Measurements from ENCODE around the gene PIGN.

PIGN gene

GRCh38 chr18:62201870-62202269, 15.0 kb upstream of the PIGN start:
- H3K4me2 ChIP-seq (ENCODE audit: insufficient read depth, low read length), result no peak overlapping the region
- DNase-seq, result no peak
- TF ChIP-seq CTCF (IDR thresholded peaks at IDR 0.05; ENCODE audit: borderline replicate concordance, extremely low read depth, low read length, poor library complexity, severe bottlenecking) (no peak), EZH2 (IDR thresholded peaks at IDR 0.05; ENCODE audit: borderline replicate concordance, low read depth, low read length, severe bottlenecking) (no peak)
- no peak overlapping the region for H3K27ac ChIP-seq (ENCODE audit: low read length)
- no peaks in the 10 kb centered on the region for H3K4me1 ChIP-seq (ENCODE audit: insufficient read depth, low read length)
- no peaks in the 10 kb centered on the region for H3K27me3 ChIP-seq (ENCODE audit: insufficient read depth, low read length, poor library complexity)
- peaks cover 25% of the 10 kb centered on the region; the same call in 1 of the 2 replicates for H4K20me1 ChIP-seq (ENCODE audit: insufficient read depth, low read length)
- no peak overlapping the region for H3K4me3 ChIP-seq (ENCODE audit: low read depth in 1 of 2, low read length in 2 of 2)
- no peak for ATAC-seq (ENCODE audit: insufficient read depth, low read depth)
- no peaks in the 10 kb centered on the region for H3K9me3 ChIP-seq (ENCODE audit: insufficient read depth, low read length, severe bottlenecking)
- no peak overlapping the region for H2AFZ ChIP-seq (ENCODE audit: low read depth, low read length)
- H3K79me2 ChIP-seq (ENCODE audit: insufficient read depth, low read length), result peaks cover 92% of the 10 kb centered on the region
- H3K9ac ChIP-seq (ENCODE audit: low read depth, low read length), result no peak overlapping the region
- no peaks in the 10 kb centered on the region for H3K36me3 ChIP-seq (ENCODE audit: insufficient read depth, low read length)

GRCh38 chr18:62200121-62200914, 13.5 kb upstream of the PIGN start:
- ATAC-seq (ENCODE audit: insufficient read depth, low read depth), result no peak
- peaks cover 38% of the 10 kb centered on the region; the same call in 1 of the 2 replicates for H4K20me1 ChIP-seq (ENCODE audit: insufficient read depth, low read length)

GRCh38 chr18:62199629-62200028, 12.8 kb upstream of the PIGN start:
- Histone ChIP-seq H4K20me1 (ENCODE audit: insufficient read depth, low read length) (peaks cover 41% of the 10 kb centered on the region; the same call in 1 of the 2 replicates), H3K9me3 (ENCODE audit: insufficient read depth, low read length, severe bottlenecking) (no peaks in the 10 kb centered on the region), H3K27ac (ENCODE audit: low read length) (no peak overlapping the region), H3K79me2 (ENCODE audit: insufficient read depth, low read length) (peaks cover 94% of the 10 kb centered on the region), H3K27me3 (ENCODE audit: insufficient read depth, low read length, poor library complexity) (no peaks in the 10 kb centered on the region), H3K4me1 (ENCODE audit: insufficient read depth, low read length) (no peaks in the 10 kb centered on the region), H3K4me2 (ENCODE audit: insufficient read depth, low read length) (no peak overlapping the region), H3K9ac (ENCODE audit: low read depth, low read length) (no peak overlapping the region), H3K4me3 (ENCODE audit: low read depth in 1 of 2, low read length in 2 of 2) (no peak overlapping the region), H2AFZ (ENCODE audit: low read depth, low read length) (no peak overlapping the region), H3K36me3 (ENCODE audit: insufficient read depth, low read length) (no peaks in the 10 kb centered on the region)
- TF ChIP-seq EZH2 (IDR thresholded peaks at IDR 0.05; ENCODE audit: borderline replicate concordance, low read depth, low read length, severe bottlenecking), result no peak
- TF ChIP-seq CTCF (IDR thresholded peaks at IDR 0.05; ENCODE audit: borderline replicate concordance, extremely low read depth, low read length, poor library complexity, severe bottlenecking), result no peak
- DNase-seq (no peak), ATAC-seq (ENCODE audit: insufficient read depth, low read depth) (no peak)

More at GRCh38 chr18:62200121-62200914, 13.5 kb upstream of the PIGN start:
- Histone ChIP-seq H3K36me3 (ENCODE audit: insufficient read depth, low read length) (no peaks in the 10 kb centered on the region), H3K9me3 (ENCODE audit: insufficient read depth, low read length, severe bottlenecking) (no peaks in the 10 kb centered on the region), H3K4me3 (ENCODE audit: low read depth in 1 of 2, low read length in 2 of 2) (no peak overlapping the region), H2AFZ (ENCODE audit: low read depth, low read length) (no peak overlapping the region), H3K27ac (ENCODE audit: low read length) (no peak overlapping the region), H3K79me2 (ENCODE audit: insufficient read depth, low read length) (peaks cover 93% of the 10 kb centered on the region), H3K4me2 (ENCODE audit: insufficient read depth, low read length) (no peak overlapping the region), H3K4me1 (ENCODE audit: insufficient read depth, low read length) (no peaks in the 10 kb centered on the region), H3K27me3 (ENCODE audit: insufficient read depth, low read length, poor library complexity) (no peaks in the 10 kb centered on the region), H3K9ac (ENCODE audit: low read depth, low read length) (no peak overlapping the region)
- no peak for DNase-seq
- TF ChIP-seq CTCF (IDR thresholded peaks at IDR 0.05; ENCODE audit: borderline replicate concordance, extremely low read depth, low read length, poor library complexity, severe bottlenecking) (no peak), EZH2 (IDR thresholded peaks at IDR 0.05; ENCODE audit: borderline replicate concordance, low read depth, low read length, severe bottlenecking) (no peak)
